Activated naive CD4-positive, alpha-beta T cell treated with anti-CD3 and anti-CD28 coated beads, Interleukin-2, amount 50 U/mL, for 24 hours (primary cell): Measurements from ENCODE around the gene TRIOBP.

Experiments used
- H3K27ac Mint-ChIP-seq: one replicate; pipeline ENCODE4 v1.8.0; 2021; ENCODE audit warnings: mild to moderate bottlenecking, mixed read lengths
- H3K27me3 Mint-ChIP-seq: one replicate; pipeline ENCODE4 v1.8.0; 2021; ENCODE audit warnings: mixed read lengths
- H3K36me3 Mint-ChIP-seq: one replicate; pipeline ENCODE4 v1.8.0; 2021; ENCODE audit warnings: mixed read lengths
- H3K4me1 Mint-ChIP-seq: one replicate; pipeline ENCODE4 v1.8.0; 2021; ENCODE audit warnings: mixed read lengths
- H3K4me3 Mint-ChIP-seq: one replicate; pipeline ENCODE4 v1.8.0; 2021; ENCODE audit warnings: mild to moderate bottlenecking, mixed read lengths
- H3K9me3 Mint-ChIP-seq: one replicate; pipeline ENCODE4 v1.8.0; 2021; ENCODE audit warnings: mixed read lengths

TRIOBP gene

GRCh38 chr22:37817705-37818408 is 121.0 kb downstream of the TRIOBP start:
- H3K27ac Mint-ChIP-seq = no peak overlapping the region
- H3K9me3 Mint-ChIP-seq = no peaks in the 10 kb centered on the region
- peaks cover 7% of the 10 kb centered on the region for H3K27me3 Mint-ChIP-seq
- peaks cover 12% of the 10 kb centered on the region for H3K4me1 Mint-ChIP-seq
- H3K4me3 Mint-ChIP-seq = peak overlapping the region; percentile 33
- peaks cover 2% of the 10 kb centered on the region for H3K36me3 Mint-ChIP-seq

DNA sequence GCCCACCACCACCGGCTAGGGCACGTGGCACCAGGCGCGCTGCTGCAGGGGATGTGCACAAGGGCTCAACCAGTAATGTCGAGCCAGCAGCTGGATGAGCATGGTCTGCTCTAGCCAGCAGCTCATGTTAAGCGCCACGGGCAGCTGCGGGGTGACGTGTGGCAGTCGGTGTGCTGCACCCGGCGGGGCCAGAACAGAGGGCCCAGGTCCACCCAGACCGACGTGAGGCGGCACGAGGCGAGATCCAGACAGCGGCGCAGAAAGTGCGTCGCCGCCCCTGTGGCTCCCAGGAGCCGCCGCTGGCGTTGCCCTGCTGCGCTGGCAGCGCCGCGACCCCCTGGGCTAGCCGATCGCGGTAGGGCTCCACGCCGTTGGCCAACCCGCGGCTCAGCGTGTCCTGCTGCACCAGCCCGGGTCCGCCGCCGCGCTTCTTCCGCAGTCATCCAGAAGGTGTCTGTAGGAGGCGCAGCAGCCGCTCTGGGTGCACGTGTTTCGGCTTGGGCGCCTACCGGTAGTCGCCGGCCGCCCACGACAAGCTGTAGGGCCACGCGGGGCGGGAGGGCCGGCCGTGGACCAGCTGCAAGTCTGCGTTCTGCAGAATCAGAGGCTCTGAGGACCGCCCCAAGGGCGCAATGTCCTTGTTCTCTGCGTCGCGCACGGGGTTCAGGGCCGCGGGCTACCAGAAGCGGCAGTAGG is 121.7 kb downstream of the TRIOBP start:
- Mint-ChIP-seq H3K27ac (no peak overlapping the region), H3K4me1 (peaks cover 12% of the 10 kb centered on the region), H3K9me3 (no peaks in the 10 kb centered on the region), H3K4me3 (peak overlapping the region; percentile 69), H3K36me3 (peaks cover 2% of the 10 kb centered on the region), H3K27me3 (peaks cover 7% of the 10 kb centered on the region)

DNA sequence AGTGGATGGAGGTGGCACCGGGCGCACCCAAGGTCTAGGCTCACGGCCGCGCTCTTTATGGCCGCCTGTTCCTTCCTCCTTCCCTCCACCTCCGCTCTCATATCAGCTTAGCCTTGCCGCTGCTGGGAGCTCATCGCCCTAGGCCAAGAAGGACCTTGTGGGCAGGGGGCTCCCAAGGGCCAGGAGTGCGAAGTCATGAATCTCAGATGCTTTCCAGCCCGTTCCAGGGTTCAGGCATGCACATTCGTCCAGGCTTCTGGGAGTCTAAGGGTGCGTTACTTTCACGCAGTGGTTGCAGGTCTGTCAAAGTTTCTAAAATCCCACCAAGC is 122.2 kb downstream of the TRIOBP start:
- Mint-ChIP-seq H3K36me3 (peaks cover 2% of the 10 kb centered on the region), H3K27me3 (peaks cover 7% of the 10 kb centered on the region), H3K9me3 (no peaks in the 10 kb centered on the region), H3K4me1 (peaks cover 12% of the 10 kb centered on the region), H3K27ac (no peak overlapping the region), H3K4me3 (peak overlapping the region; percentile 69)

GRCh38 chr22:37820350-37820749 is 123.5 kb downstream of the TRIOBP start:
- Mint-ChIP-seq H3K4me1 (peaks cover 12% of the 10 kb centered on the region), H3K4me3 (no peak overlapping the region), H3K27me3 (peaks cover 7% of the 10 kb centered on the region), H3K9me3 (no peaks in the 10 kb centered on the region), H3K27ac (no peak overlapping the region), H3K36me3 (peaks cover 2% of the 10 kb centered on the region)

- Mint-ChIP-seq H3K27me3 (peaks cover 9% of the 10 kb centered on the region), H3K27ac (no peak overlapping the region)
Measured at GRCh38 chr22:37822079-37822833, 125.4 kb downstream of the TRIOBP start.

GRCh38 chr22:37823134-37823985 is 126.5 kb downstream of the TRIOBP start, which contains the start of gene GALR3:
TSS of gene GALR3 (plus strand) at chr22:37823382. CDS start at chr22:37823407, 25 bp downstream.
- Mint-ChIP-seq H3K4me1 (peaks cover 11% of the 10 kb centered on the region), H3K27ac (peak within 1 kb of the TSS; percentile 51), H3K4me3 (no peak within 1 kb of the TSS)

More at GRCh38 chr22:37822079-37822833, 125.4 kb downstream of the TRIOBP start:
- Mint-ChIP-seq H3K4me1 (peaks cover 15% of the 10 kb centered on the region), H3K4me3 (no peak overlapping the region), H3K36me3 (peaks cover 2% of the 10 kb centered on the region), H3K9me3 (no peaks in the 10 kb centered on the region)

GRCh38 chr22:37824674-37825641 is 128.1 kb downstream of the TRIOBP start:
- Mint-ChIP-seq H3K9me3 (no peaks in the 10 kb centered on the region), H3K4me3 (peak overlapping the region; percentile 62), H3K36me3 (no peaks in the 10 kb centered on the region), H3K27ac (no peak overlapping the region), H3K4me1 (peaks cover 3% of the 10 kb centered on the region), H3K27me3 (peaks cover 6% of the 10 kb centered on the region)

More at GRCh38 chr22:37823134-37823985, 126.5 kb downstream of the TRIOBP start, which contains the start of gene GALR3:
- no peaks in the 10 kb centered on the region for H3K36me3 Mint-ChIP-seq
- no peaks in the 10 kb centered on the region for H3K9me3 Mint-ChIP-seq
- peaks cover 6% of the 10 kb centered on the region for H3K27me3 Mint-ChIP-seq
